GM12875 (cell line): Measurements from ENCODE around the gene TPST2.

Experiments used
- H3K4me3 ChIP-seq: one replicate; pipeline ENCODE4 v1.5.1; 2011; ENCODE audit warnings: low read depth, low read length, control low read depth
- TF ChIP-seq, protein P1 (sequence below): IDR thresholded peaks from 2 replicates; pipeline ENCODE4 v1.5.1; 2011; ENCODE audit warnings: low read depth, mild to moderate bottlenecking, control low read depth, inconsistent platforms, low read length, moderate library complexity, borderline replicate concordance; ENCODE audit not compliant: insufficient read depth

TPST2 gene

DNA sequence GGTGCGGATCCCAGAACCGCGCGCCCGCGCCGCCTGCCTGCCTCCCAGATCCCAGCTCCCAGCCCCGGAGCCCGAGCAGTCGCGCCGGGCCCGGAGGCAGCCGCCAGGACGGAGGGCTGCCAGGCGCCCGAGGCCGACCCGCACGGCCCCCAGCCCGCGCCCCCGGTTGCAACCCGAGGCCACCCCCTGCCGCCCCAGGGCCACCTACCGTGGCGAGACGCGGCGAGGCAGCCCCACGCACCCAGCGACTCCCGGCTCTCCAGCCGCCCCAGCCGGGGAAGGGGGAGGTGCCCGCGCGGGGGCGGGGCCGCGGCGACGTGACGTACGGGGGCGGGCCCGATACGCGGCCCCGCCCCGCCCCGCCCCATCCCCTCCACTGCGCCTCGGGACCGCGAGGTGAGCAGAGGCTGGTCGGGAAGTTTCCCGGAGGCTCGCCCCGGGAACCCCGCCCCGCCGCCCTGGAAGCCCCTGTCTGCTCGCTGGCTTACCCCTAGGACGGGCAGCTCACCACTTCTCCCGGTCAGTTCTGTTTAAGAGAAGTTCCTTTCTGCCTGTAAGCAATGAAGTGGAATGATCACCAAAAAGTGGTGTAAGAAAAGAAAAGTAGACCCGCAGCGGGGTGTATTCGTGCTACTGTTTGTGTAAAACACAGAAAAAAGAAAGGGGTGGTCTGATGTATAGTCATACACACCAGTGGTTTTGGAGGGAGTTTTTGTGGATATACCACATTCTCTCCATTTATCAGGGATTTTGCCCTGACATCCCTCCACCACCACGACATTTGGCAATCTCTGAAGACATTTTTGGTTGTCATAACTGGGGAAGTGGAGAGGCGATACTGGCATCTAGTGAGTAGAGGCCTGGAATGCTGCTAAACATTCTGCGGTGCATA lies at the start of gene TPST2:
TSS of gene TPST2 (minus strand) at position 288 of the 892 bp plus-strand sequence. CDS start 48,502 bp downstream, outside the sequence.
- TF ChIP-seq, protein P1, sequence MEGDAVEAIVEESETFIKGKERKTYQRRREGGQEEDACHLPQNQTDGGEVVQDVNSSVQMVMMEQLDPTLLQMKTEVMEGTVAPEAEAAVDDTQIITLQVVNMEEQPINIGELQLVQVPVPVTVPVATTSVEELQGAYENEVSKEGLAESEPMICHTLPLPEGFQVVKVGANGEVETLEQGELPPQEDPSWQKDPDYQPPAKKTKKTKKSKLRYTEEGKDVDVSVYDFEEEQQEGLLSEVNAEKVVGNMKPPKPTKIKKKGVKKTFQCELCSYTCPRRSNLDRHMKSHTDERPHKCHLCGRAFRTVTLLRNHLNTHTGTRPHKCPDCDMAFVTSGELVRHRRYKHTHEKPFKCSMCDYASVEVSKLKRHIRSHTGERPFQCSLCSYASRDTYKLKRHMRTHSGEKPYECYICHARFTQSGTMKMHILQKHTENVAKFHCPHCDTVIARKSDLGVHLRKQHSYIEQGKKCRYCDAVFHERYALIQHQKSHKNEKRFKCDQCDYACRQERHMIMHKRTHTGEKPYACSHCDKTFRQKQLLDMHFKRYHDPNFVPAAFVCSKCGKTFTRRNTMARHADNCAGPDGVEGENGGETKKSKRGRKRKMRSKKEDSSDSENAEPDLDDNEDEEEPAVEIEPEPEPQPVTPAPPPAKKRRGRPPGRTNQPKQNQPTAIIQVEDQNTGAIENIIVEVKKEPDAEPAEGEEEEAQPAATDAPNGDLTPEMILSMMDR = no peak
- peak within 1 kb of the TSS; percentile 96 for H3K4me3 ChIP-seq

DNA sequence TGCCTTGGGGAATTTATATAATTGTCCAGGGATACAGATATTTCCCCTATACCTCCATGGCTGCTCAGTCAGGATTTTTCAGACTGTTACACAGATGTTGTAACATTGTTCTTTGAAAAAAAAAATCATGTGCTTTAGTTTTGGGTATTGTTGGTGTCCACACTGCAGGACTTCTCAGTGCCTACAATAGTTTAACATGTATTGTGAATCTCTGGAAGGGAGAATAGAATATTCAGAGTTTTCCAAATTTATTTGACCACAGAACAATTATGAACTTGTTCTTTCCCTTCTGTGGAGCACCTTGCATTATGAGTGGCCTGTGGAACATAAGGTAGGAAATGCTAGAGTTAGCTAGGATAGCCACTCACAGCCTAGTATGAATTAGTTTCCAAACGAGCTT lies 46.4 kb upstream of the TPST2 start:
- TF ChIP-seq, protein P1 = no peak
- H3K4me3 ChIP-seq = no peak overlapping the region

DNA sequence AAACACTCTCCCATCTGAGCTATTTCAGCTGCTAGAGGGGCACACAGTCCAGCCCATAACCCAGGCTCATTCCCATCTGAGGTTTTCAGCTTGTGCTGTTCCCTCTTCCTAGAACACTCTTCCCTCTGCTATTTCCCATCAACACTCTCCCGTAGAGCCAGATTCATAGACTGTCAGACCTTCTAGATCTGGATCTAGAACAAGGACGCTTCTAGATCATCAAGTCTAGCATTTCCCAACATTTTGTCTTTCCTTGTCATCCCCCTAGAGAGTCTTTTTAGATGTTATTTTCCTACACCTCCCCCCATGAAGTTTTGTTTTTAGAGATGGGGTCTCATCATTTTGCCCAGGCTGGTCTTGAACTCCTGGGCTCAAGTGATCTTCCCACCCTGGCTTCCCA lies 45.2 kb upstream of the TPST2 start:
- no peak overlapping the region for H3K4me3 ChIP-seq
- TF ChIP-seq, protein P1 = no peak

DNA sequence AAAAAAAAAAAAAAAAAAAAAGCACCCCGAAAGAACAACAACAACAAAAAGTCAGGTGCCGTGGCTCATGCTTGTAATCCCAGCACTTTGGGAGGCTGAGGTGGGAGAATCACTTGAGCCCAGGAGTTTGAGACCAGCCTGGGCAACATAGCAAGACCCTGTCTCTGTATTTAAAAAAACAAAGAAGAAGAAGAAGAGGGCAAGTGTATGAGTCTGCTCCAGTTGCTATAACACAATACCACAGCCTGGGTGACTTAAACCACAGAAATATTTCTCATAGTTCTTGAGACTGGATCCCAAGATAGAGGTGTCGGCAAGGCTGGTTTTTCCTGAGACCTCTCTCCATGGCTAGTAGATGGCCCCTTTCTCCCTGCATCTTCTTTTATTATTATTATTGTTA lies 44.3 kb upstream of the TPST2 start:
- TF ChIP-seq, protein P1 = no peak
- H3K4me3 ChIP-seq = no peak overlapping the region

DNA sequence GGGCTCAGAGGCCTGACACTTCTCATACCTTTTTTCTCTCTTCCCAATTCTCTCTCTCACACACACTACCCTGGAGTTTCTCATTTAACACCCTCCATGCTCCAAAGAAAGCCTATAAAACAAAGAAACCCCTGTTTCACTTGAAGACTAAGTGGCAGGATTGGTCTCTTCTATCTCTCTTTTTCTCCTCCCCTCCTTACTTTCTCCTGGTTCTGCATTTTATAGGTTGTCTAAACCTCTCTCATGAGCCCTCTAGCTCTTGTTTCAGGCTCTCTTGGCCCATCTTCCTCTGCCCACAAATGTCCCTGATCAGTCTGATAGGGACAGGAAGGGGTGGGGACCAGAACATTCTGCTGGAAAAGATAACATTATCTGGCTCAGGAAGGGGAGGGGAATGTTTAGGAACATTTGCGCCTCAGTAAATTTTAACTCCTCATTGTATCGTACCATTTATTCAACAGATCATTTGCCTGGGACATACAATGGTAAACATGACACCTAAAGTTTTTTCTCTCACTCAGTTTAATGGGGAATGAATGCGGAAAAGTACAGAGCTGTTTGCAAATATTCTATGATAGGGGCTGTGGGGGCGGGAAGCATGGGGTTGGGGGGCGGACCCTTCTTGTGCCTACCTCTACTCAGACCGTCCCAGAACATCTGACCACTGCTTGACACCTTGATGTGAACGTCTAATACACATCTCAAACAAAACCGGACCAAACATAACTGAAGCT lies 42.7 kb upstream of the TPST2 start:
- TF ChIP-seq, protein P1 = no peak
- no peak overlapping the region for H3K4me3 ChIP-seq

DNA sequence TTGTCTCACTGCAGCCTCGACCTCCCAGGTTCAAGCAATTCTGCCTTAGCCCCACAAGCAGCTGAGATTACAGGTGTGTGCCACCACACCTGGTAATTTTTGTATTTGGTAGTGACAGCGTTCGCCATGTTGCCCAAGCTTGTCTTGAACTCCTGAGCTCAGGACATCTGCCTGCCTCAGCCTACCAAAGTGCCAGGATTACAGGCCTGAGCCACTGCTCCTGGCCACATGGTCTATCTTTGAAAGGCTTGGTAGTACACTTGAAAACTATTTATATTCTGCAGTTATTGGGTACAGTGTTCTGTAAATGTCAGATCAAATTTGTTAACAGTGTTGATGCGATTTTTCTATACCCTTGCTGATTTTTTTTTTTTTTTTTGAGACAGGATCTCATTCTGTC lies 41.4 kb upstream of the TPST2 start:
- TF ChIP-seq, protein P1 = no peak
- no peak overlapping the region for H3K4me3 ChIP-seq
